Breast epithelium (tissue), 3 donors: Measurements from ENCODE around the gene JAM2.

Source experiments
- CTCF ChIP-seq, 3 donors: fragments of 450-650 bp; IDR thresholded peaks; one replicate each; pipeline ENCODE4 v1.5.1; 2016 to 2017; ENCODE audit warnings: antibody characterized with exemption in 3 of 3, mild to moderate bottlenecking in 3 of 3, moderate library complexity in 3 of 3
- POLR2A ChIP-seq: fragments of 450-650 bp; IDR thresholded peaks from one replicate; pipeline ENCODE4 v1.6.1; 2016; ENCODE audit warnings: antibody characterized with exemption, mild to moderate bottlenecking, moderate library complexity

- TF ChIP-seq POLR2A = no peak
- no peak for TF ChIP-seq CTCF (IDR thresholded peaks at IDR 0.05)
These were observed 2.3 kb upstream of the JAM2 start for GRCh38 chr21:25636727-25637126.
